Ovary (tissue), 3 donors: ENCODE results near the gene TSPAN6.

ENCODE experiments used
- POLR2A ChIP-seq: fragments of 450-650 bp; IDR thresholded peaks from one replicate; pipeline ENCODE4 v1.6.1; 2017; ENCODE audit warnings: antibody characterized with exemption, mild to moderate bottlenecking, moderate library complexity
- TF ChIP-seq, protein P1 (sequence below), 3 donors: fragments of 450-650 bp in 2 of 3; fragments of 200-600 bp in 1 of 3; IDR thresholded peaks; one replicate each; pipeline versions ENCODE4 v1.5.1 to v1.8.0; 2016 to 2022; ENCODE audit warnings: antibody characterized with exemption in 3 of 3, mild to moderate bottlenecking in 1 of 3
- donor health status: DM: no; HTN: no; CAD: no.

DNA sequence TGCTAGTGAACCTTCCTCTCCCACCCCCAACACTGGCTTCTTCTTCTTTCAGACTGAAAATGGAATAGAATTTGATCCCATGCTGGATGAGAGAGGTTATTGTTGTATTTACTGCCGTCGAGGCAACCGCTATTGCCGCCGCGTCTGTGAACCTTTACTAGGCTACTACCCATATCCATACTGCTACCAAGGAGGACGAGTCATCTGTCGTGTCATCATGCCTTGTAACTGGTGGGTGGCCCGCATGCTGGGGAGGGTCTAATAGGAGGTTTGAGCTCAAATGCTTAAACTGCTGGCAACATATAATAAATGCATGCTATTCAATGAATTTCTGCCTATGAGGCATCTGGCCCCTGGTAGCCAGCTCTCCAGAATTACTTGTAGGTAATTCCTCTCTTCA lies 37.1 kb downstream of the TSPAN6 start:
- no peak for TF ChIP-seq POLR2A
- TF ChIP-seq, protein P1, sequence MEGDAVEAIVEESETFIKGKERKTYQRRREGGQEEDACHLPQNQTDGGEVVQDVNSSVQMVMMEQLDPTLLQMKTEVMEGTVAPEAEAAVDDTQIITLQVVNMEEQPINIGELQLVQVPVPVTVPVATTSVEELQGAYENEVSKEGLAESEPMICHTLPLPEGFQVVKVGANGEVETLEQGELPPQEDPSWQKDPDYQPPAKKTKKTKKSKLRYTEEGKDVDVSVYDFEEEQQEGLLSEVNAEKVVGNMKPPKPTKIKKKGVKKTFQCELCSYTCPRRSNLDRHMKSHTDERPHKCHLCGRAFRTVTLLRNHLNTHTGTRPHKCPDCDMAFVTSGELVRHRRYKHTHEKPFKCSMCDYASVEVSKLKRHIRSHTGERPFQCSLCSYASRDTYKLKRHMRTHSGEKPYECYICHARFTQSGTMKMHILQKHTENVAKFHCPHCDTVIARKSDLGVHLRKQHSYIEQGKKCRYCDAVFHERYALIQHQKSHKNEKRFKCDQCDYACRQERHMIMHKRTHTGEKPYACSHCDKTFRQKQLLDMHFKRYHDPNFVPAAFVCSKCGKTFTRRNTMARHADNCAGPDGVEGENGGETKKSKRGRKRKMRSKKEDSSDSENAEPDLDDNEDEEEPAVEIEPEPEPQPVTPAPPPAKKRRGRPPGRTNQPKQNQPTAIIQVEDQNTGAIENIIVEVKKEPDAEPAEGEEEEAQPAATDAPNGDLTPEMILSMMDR (IDR thresholded peaks at IDR 0.05), result no peak
